SK-N-SH (cell line): ENCODE results near the gene PPP1R9B.

ENCODE experiments used
- CHD2 ChIP-seq: fragments of 150-350 bp; IDR thresholded peaks from 2 replicates; pipeline ENCODE4 v1.6.1; 2018; ENCODE audit warnings: low read length; ENCODE audit not compliant: partially characterized antibody
- EP300 ChIP-seq, 2 experiments: IDR thresholded peaks; 2 replicates each; pipeline versions ENCODE4 v1.4.0 to v1.6.1; 2012; ENCODE audit warnings: borderline replicate concordance in 1 of 2, low read depth in 1 of 2, low read length in 1 of 2
- FOSL2 ChIP-seq: IDR thresholded peaks from 2 replicates; pipeline ENCODE4 v1.4.0; 2012; ENCODE audit warnings: low read depth, mild to moderate bottlenecking, moderate library complexity, borderline replicate concordance
- GABPA ChIP-seq: IDR thresholded peaks from 2 replicates; pipeline ENCODE4 v1.4.0; 2012; ENCODE audit warnings: low read depth, mild to moderate bottlenecking
- PBX3 ChIP-seq: IDR thresholded peaks from 2 replicates; pipeline ENCODE4; 2012
- POLR2AphosphoS5 ChIP-seq: IDR thresholded peaks from 2 replicates; pipeline ENCODE4 v1.6.1; 2012; ENCODE audit warnings: low read depth, low read length
- SIN3A ChIP-seq: IDR thresholded peaks from 2 replicates; pipeline ENCODE4 v1.6.1; 2012; ENCODE audit warnings: low read depth, mild to moderate bottlenecking, low read length, moderate library complexity, borderline replicate concordance
- SMC3 ChIP-seq: IDR thresholded peaks from 2 replicates; pipeline ENCODE4 v1.6.1; 2012; ENCODE audit warnings: low read depth, low read length, improper control_type of control experiment
- TEAD4 ChIP-seq: IDR thresholded peaks from 2 replicates; pipeline ENCODE4 v1.4.0; 2012; ENCODE audit warnings: mild to moderate bottlenecking, borderline replicate concordance; ENCODE audit not compliant: insufficient read depth
- TF ChIP-seq, protein P1 (sequence below): fragments of 200-600 bp; sonication (generic); IDR thresholded peaks from 2 replicates; pipeline ENCODE4 v1.6.1; 2017; ENCODE audit warnings: antibody characterized with exemption, mild to moderate bottlenecking, moderate library complexity
- TF ChIP-seq, protein P2 (sequence below): IDR thresholded peaks from 2 replicates; pipeline ENCODE4 v1.4.0; 2012; ENCODE audit warnings: low read depth, borderline replicate concordance

DNA sequence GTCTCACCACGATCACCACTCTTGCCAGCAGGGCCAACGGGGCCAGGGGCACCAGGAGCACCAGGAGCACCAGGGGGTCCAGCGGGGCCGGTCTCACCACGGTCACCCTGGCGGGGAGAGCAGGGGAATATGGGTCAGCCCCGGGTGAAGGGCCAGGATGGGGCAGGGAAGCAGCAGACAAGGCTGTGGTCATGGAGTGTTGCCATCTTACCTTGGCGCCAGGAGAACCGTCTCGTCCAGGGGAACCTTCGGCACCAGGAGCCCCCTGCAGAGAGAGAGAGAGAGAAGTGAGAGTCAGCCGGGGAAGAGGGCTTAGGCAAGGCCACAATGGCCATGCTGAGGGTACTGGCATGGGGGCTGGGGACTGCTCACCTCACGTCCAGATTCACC, 38.0 kb upstream of the PPP1R9B start:
- TF ChIP-seq TEAD4 (no peak), SMC3 (no peak), PBX3 (no peak), POLR2AphosphoS5 (no peak), EP300 (IDR thresholded peaks at IDR 0.05; ENCODE audit: borderline replicate concordance in 1 of 2, low read depth in 1 of 2, low read length in 1 of 2) (no peak), GABPA (no peak), CHD2 (no peak), FOSL2 (no peak), SIN3A (no peak)
- TF ChIP-seq, protein P1, sequence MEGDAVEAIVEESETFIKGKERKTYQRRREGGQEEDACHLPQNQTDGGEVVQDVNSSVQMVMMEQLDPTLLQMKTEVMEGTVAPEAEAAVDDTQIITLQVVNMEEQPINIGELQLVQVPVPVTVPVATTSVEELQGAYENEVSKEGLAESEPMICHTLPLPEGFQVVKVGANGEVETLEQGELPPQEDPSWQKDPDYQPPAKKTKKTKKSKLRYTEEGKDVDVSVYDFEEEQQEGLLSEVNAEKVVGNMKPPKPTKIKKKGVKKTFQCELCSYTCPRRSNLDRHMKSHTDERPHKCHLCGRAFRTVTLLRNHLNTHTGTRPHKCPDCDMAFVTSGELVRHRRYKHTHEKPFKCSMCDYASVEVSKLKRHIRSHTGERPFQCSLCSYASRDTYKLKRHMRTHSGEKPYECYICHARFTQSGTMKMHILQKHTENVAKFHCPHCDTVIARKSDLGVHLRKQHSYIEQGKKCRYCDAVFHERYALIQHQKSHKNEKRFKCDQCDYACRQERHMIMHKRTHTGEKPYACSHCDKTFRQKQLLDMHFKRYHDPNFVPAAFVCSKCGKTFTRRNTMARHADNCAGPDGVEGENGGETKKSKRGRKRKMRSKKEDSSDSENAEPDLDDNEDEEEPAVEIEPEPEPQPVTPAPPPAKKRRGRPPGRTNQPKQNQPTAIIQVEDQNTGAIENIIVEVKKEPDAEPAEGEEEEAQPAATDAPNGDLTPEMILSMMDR, result no peak
- TF ChIP-seq, protein P2, sequence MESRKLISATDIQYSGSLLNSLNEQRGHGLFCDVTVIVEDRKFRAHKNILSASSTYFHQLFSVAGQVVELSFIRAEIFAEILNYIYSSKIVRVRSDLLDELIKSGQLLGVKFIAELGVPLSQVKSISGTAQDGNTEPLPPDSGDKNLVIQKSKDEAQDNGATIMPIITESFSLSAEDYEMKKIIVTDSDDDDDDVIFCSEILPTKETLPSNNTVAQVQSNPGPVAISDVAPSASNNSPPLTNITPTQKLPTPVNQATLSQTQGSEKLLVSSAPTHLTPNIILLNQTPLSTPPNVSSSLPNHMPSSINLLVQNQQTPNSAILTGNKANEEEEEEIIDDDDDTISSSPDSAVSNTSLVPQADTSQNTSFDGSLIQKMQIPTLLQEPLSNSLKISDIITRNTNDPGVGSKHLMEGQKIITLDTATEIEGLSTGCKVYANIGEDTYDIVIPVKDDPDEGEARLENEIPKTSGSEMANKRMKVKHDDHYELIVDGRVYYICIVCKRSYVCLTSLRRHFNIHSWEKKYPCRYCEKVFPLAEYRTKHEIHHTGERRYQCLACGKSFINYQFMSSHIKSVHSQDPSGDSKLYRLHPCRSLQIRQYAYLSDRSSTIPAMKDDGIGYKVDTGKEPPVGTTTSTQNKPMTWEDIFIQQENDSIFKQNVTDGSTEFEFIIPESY, result no peak
